PC-9 (cell line): ENCODE measurements around the gene EHBP1L1. TPM values are rescaled to one million over a fixed set of nuclear protein-coding genes. Genes with fewer than 3 reads are reported as not detected.

ENCODE experiments used
- BruUV-seq: library from RNA; stranded (reverse); fragments of 400-500 nt; replicated peaks from 2 replicates; lab custom pipeline; 2021; lab: Mats Ljungman, UMichigan
- CTCF ChIA-PET: fragments of 300-600 bp; sonication (Branson Sonifier 250); formaldehyde crosslinking; loops from one replicate; lab custom pipeline; 2022; ENCODE audit warnings: antibody characterized with exemption; lab: Charles Lee
- POLR2A ChIA-PET: fragments of 300-600 bp; sonication (Branson Sonifier 250); formaldehyde crosslinking; loops from one replicate; lab custom pipeline; 2022; ENCODE audit warnings: antibody characterized with exemption; ENCODE audit not compliant: unreplicated experiment; lab: Charles Lee
- DNase-seq, 2 experiments: peaks; one replicate each; pipeline versions ENCODE4 v3.0.0 to v3.0.0-alpha.2; 2015 to 2022; ENCODE audit warnings: mixed read lengths in 1 of 2
- H2AFZ ChIP-seq: fragments of 200-600 bp; sonication (generic); 2 replicates; pipeline ENCODE4 v1.8.1; 2017; ENCODE audit warnings: antibody characterized with exemption
- H3F3A ChIP-seq: fragments of 200-600 bp; sonication (generic); 2 replicates; pipeline ENCODE4 v1.8.1; 2017; ENCODE audit warnings: antibody characterized with exemption, mild to moderate bottlenecking, low read depth; ENCODE audit not compliant: insufficient read depth
- H3K27ac ChIP-seq: fragments of 200-600 bp; sonication (generic); 2 replicates; pipeline ENCODE4 v1.6.1; 2016; ENCODE audit warnings: mixed run types
- H3K27me3 ChIP-seq: fragments of 200-600 bp; sonication (generic); 2 replicates; pipeline ENCODE4 v1.6.1; 2016; ENCODE audit warnings: low read depth, mixed run types; ENCODE audit not compliant: insufficient read depth
- H3K36me3 ChIP-seq: fragments of 200-600 bp; sonication (generic); 2 replicates; pipeline ENCODE4 v1.6.1; 2016; ENCODE audit warnings: low read depth, mixed run types
- H3K4me1 ChIP-seq: fragments of 200-600 bp; sonication (generic); replicated peaks from 2 replicates; pipeline ENCODE4 v1.6.1; 2016; ENCODE audit warnings: mixed run types; ENCODE audit not compliant: insufficient read depth
- H3K4me2 ChIP-seq: fragments of 200-600 bp; sonication (generic); 2 replicates; pipeline ENCODE4 v1.6.1; 2017; ENCODE audit warnings: mixed run types
- H3K4me3 ChIP-seq: fragments of 200-600 bp; sonication (generic); 2 replicates; pipeline ENCODE4 v1.6.1; 2016; ENCODE audit warnings: mixed run types
- H3K79me2 ChIP-seq: fragments of 200-600 bp; sonication (generic); 2 replicates; pipeline ENCODE4 v1.6.1; 2017; ENCODE audit warnings: low read depth, mixed run types
- H3K9me2 ChIP-seq: fragments of 200-600 bp; sonication (generic); 2 replicates; pipeline ENCODE4 v1.8.1; 2017; ENCODE audit warnings: mild to moderate bottlenecking; ENCODE audit not compliant: insufficient read depth
- H3K9me3 ChIP-seq: fragments of 200-600 bp; sonication (generic); 2 replicates; pipeline ENCODE4 v1.8.1; 2016; ENCODE audit warnings: low read depth; ENCODE audit not compliant: insufficient read depth
- H4K20me1 ChIP-seq: fragments of 200-600 bp; sonication (generic); 2 replicates; pipeline ENCODE4 v1.8.1; 2017; ENCODE audit not compliant: insufficient read depth
- EZH2 ChIP-seq: fragments of 200-600 bp; sonication (generic); IDR thresholded peaks from 2 replicates; pipeline ENCODE4 v1.8.0; 2017; ENCODE audit warnings: antibody characterized with exemption, low read depth
- intact Hi-C: fragments of 100-400 bp; cut with micrococcal nuclease; formaldehyde crosslinking; loops from one replicate; pipeline ENCODE4 v1.10.0; 2022; ENCODE audit not compliant: unreplicated experiment
- total RNA-seq: library from RNA; stranded (reverse); gene quantifications from 2 replicates; pipeline ENCODE4 v1.2.3, GENCODE V29; 2021
- TF ChIP-seq, protein P1 (sequence below): fragments of 200-600 bp; sonication (generic); conservative IDR thresholded peaks from 2 replicates; pipeline ENCODE4 v1.6.1; 2017; ENCODE audit warnings: mixed run types, antibody characterized with exemption, mild to moderate bottlenecking, moderate library complexity

EHBP1L1 gene
- total RNA-seq, 1 experiment from 2014 or later: 123 TPM

DNA sequence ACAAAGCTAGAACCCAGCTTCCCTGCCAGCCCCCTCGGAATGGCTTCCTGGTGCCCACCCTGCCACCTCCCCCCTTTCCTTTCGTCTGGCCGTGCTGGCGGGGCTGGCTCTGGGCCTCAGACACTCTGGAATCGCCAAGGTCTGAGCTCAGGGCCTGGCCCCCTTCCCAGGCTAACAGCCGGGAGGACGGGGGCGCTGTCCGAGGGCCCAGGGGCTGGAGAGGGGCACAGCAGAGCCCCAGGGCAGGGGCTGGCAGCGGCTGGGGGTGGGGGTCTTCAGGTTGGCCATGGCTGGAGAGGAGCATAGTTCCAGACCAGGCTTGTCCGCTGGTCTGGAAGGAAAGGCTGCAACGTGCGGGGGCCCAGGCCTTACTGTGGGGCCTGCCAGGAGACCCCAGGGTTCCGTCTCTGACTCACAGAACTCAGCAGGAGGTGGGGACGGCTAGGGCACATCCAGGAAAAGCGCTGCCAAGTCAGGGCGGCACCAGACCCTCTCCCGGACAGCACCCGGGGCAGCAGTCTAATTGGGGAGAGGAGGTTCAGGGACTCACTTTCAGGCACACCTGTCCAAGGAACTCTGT, 16.8 kb upstream of the EHBP1L1 start:
- POLR2A ChIA-PET: interaction anchor here (0.6 to 1.8 kb wide), 6 partner anchors 11 to 432 kb away, joined by 3 to 13 read pairs (median 4); partner anchors contain the start of gene ZNRD2
- Histone ChIP-seq H3K36me3 (no peaks in the 10 kb centered on the region), H3K4me1 (peaks cover 63% of the 10 kb centered on the region), H3K27ac (peak overlapping the region; percentile 69), H3K27me3 (no peaks in the 10 kb centered on the region), H4K20me1 (no peaks in the 10 kb centered on the region), H2AFZ (peak overlapping the region; percentile 75), H3K79me2 (peaks cover 38% of the 10 kb centered on the region), H3K9me3 (no peaks in the 10 kb centered on the region), H3F3A (peaks cover 67% of the 10 kb centered on the region), H3K4me3 (peak overlapping the region; percentile 77), H3K4me2 (peak overlapping the region; percentile 86), H3K9me2 (no peaks in the 10 kb centered on the region)
- CTCF ChIA-PET: interaction anchor here (0.6 to 2.2 kb wide), 3 partner anchors 12 to 443 kb away, joined by 4 to 11 read pairs (median 8); partner anchors contain the start of genes BANF1, EIF1AD and ZNRD2
- BruUV-seq: TSS peak; percentile 70
- intact Hi-C loops: loop anchor here (5.0 kb wide), 3 partner anchors 137 to 453 kb away; partner anchors contain the start of genes C11orf68, CST6, DRAP1 and NEAT1
- DNase-seq: no peak
- TF ChIP-seq EZH2: no peak
- TF ChIP-seq, protein P1, sequence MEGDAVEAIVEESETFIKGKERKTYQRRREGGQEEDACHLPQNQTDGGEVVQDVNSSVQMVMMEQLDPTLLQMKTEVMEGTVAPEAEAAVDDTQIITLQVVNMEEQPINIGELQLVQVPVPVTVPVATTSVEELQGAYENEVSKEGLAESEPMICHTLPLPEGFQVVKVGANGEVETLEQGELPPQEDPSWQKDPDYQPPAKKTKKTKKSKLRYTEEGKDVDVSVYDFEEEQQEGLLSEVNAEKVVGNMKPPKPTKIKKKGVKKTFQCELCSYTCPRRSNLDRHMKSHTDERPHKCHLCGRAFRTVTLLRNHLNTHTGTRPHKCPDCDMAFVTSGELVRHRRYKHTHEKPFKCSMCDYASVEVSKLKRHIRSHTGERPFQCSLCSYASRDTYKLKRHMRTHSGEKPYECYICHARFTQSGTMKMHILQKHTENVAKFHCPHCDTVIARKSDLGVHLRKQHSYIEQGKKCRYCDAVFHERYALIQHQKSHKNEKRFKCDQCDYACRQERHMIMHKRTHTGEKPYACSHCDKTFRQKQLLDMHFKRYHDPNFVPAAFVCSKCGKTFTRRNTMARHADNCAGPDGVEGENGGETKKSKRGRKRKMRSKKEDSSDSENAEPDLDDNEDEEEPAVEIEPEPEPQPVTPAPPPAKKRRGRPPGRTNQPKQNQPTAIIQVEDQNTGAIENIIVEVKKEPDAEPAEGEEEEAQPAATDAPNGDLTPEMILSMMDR: no peak

DNA sequence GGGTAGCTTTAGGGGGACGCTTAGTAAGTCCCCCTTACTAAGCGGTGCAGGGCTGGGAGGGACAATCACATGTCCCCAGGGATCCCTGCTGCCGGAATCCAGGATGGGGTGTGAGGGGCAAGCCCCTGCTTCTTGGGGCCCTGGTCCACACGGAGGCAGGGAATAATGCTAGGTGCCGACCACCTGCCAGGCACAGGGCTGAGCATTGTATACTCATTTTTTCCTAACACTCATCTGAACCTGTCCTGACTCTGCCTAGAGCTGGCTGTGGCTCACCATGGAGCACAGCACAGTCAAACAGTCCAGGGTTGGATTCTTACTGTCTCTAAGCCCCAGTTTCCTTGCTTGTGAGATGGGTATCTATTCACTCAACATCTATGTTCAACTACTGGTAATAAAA, 16.3 kb upstream of the EHBP1L1 start:
- no peak for TF ChIP-seq EZH2
- TF ChIP-seq, protein P1: no peak
- Histone ChIP-seq H3K4me1 (peaks cover 58% of the 10 kb centered on the region), H4K20me1 (no peaks in the 10 kb centered on the region), H3K27me3 (no peaks in the 10 kb centered on the region), H3K4me3 (peak overlapping the region; percentile 77; the same call in 1 of the 2 replicates), H3K27ac (peak overlapping the region; percentile 69), H3K9me3 (no peaks in the 10 kb centered on the region), H3K9me2 (no peaks in the 10 kb centered on the region), H3F3A (peaks cover 62% of the 10 kb centered on the region), H3K79me2 (peaks cover 33% of the 10 kb centered on the region), H2AFZ (no peak overlapping the region), H3K36me3 (no peaks in the 10 kb centered on the region), H3K4me2 (peak overlapping the region; percentile 86)
- POLR2A ChIA-PET: interaction anchor here (0.6 to 1.8 kb wide), 12 partner anchors 11 to 815 kb away, joined by 3 to 43 read pairs (median 4); partner anchors contain the start of genes MALAT1, RASGRP2 and ZNRD2
- intact Hi-C loops: loop anchor here (5.0 kb wide), 3 partner anchors 137 to 453 kb away; partner anchors contain the start of genes C11orf68, CST6, DRAP1 and NEAT1
- CTCF ChIA-PET: interaction anchor here (0.6 to 2.2 kb wide), 2 partner anchors 11 to 443 kb away, joined by 8 to 11 read pairs; partner anchors contain the start of genes BANF1, EIF1AD and ZNRD2
- no peak for DNase-seq
- BruUV-seq: no TSS peak

DNA sequence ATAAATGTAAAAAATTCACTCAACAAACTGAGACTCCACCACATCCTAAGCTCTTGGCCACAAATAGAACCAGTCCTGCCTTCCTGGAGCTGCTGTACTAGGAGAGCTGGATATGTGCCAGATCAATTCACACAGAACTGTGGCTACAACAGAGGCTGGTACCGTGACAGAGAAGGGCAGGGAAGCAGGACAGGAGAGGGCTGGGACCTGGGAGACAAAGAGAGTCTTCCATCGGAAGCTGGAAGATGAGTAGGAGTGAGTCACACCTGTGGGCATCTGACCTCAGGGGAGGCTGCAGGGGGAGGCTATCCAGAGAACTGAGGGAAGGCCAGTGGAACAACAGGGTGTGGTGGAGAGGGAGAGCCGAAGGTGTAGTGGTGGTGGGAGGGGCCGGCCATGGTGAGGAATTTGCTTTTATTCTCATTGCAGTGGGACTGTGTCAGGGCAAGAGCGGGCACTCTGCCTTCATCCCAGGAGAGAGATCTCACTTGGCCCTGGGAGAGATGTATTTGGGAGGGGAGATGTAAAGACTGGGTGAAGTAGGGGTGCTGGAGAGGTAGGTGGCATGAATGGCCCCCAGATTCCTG, 15.8 kb upstream of the EHBP1L1 start:
- Histone ChIP-seq H3K27ac (peak overlapping the region; percentile 69), H2AFZ (no peak overlapping the region), H3K4me3 (peak overlapping the region; percentile 77; the same call in 1 of the 2 replicates), H4K20me1 (no peaks in the 10 kb centered on the region), H3K27me3 (no peaks in the 10 kb centered on the region), H3K79me2 (peaks cover 28% of the 10 kb centered on the region), H3K9me3 (no peaks in the 10 kb centered on the region), H3F3A (peaks cover 59% of the 10 kb centered on the region), H3K36me3 (no peaks in the 10 kb centered on the region), H3K4me1 (peaks cover 53% of the 10 kb centered on the region), H3K9me2 (no peaks in the 10 kb centered on the region), H3K4me2 (peak overlapping the region; percentile 86)
- ChIA-PET CTCF (interaction anchor here (0.6 to 2.2 kb wide), 5 partner anchors 11 to 442 kb away, joined by 3 to 11 read pairs (median 3); partner anchors contain the start of genes BANF1, EIF1AD and ZNRD2), POLR2A (interaction anchor here (0.5 to 1.8 kb wide), 14 partner anchors 10 to 816 kb away, joined by 3 to 43 read pairs (median 4); partner anchors contain the start of genes FAM89B, MALAT1, RASGRP2 and SIPA1)
- no TSS peak for BruUV-seq
- DNase-seq: peak; percentile 84 to 92
- TF ChIP-seq, protein P1: no peak
- TF ChIP-seq EZH2: no peak
- intact Hi-C loops: loop anchor here (1.0 to 5.0 kb wide), 4 partner anchors 10 to 452 kb away; partner anchors contain the start of genes C11orf68, CST6, DRAP1 and NEAT1
